Activated naive CD8-positive, alpha-beta T cell treated with anti-CD3 and anti-CD28 coated beads, Interleukin-2, amount 10 ng/mL, durations not matched to agents 7 days and 5 days (primary cell): ENCODE measurements around the gene POU4F3. TPM values are rescaled to one million over a fixed set of nuclear protein-coding genes. Genes with fewer than 3 reads are reported as not detected.
"Not testable (repeated sequence)": the region's sequence is repeated elsewhere in the genome, so short reads cannot be mapped to it uniquely, and the experiment has no call there.

ENCODE experiments used
- ATAC-seq: fragments of 150-1000 bp; cut with Tn5 transposase; one replicate; pipeline ENCODE4 v1.10.0; 2021; ENCODE audit warnings: low read depth, moderate library complexity
- POLR2A ChIA-PET: fragments of 350-600 bp; sonication (Branson Sonifier 250); formaldehyde crosslinking; loops from one replicate; lab custom pipeline; 2021; ENCODE audit warnings: antibody characterized with exemption; lab: Charles Lee
- DNase-seq: peaks from one replicate; pipeline ENCODE4 v3.0.0; 2021
- H3K27ac Mint-ChIP-seq: one replicate; pipeline ENCODE4 v1.8.0; 2022; ENCODE audit warnings: mild to moderate bottlenecking, mixed read lengths
- H3K27me3 Mint-ChIP-seq: one replicate; pipeline ENCODE4 v1.8.0; 2022; ENCODE audit warnings: mild to moderate bottlenecking, moderate library complexity, mixed read lengths
- H3K36me3 Mint-ChIP-seq: one replicate; pipeline ENCODE4 v1.8.0; 2021; ENCODE audit warnings: mild to moderate bottlenecking, mixed read lengths
- H3K4me1 Mint-ChIP-seq: one replicate; pipeline ENCODE4 v1.8.0; 2021; ENCODE audit warnings: mixed read lengths
- H3K4me3 Mint-ChIP-seq: one replicate; pipeline ENCODE4 v1.8.0; 2022; ENCODE audit warnings: mild to moderate bottlenecking, moderate library complexity, mixed read lengths
- H3K9me3 Mint-ChIP-seq: one replicate; pipeline ENCODE4 v1.8.0; 2021; ENCODE audit warnings: mixed read lengths
- total RNA-seq, 2 experiments: library from RNA; stranded (reverse); gene quantifications; one replicate each; pipeline ENCODE4 v1.2.3, GENCODE V29; 2021

POU4F3 gene, protein sequence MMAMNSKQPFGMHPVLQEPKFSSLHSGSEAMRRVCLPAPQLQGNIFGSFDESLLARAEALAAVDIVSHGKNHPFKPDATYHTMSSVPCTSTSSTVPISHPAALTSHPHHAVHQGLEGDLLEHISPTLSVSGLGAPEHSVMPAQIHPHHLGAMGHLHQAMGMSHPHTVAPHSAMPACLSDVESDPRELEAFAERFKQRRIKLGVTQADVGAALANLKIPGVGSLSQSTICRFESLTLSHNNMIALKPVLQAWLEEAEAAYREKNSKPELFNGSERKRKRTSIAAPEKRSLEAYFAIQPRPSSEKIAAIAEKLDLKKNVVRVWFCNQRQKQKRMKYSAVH
- under 1 TPM in 1 of 2 experiments, not detected in 1; 0.11 TPM for total RNA-seq

DNA sequence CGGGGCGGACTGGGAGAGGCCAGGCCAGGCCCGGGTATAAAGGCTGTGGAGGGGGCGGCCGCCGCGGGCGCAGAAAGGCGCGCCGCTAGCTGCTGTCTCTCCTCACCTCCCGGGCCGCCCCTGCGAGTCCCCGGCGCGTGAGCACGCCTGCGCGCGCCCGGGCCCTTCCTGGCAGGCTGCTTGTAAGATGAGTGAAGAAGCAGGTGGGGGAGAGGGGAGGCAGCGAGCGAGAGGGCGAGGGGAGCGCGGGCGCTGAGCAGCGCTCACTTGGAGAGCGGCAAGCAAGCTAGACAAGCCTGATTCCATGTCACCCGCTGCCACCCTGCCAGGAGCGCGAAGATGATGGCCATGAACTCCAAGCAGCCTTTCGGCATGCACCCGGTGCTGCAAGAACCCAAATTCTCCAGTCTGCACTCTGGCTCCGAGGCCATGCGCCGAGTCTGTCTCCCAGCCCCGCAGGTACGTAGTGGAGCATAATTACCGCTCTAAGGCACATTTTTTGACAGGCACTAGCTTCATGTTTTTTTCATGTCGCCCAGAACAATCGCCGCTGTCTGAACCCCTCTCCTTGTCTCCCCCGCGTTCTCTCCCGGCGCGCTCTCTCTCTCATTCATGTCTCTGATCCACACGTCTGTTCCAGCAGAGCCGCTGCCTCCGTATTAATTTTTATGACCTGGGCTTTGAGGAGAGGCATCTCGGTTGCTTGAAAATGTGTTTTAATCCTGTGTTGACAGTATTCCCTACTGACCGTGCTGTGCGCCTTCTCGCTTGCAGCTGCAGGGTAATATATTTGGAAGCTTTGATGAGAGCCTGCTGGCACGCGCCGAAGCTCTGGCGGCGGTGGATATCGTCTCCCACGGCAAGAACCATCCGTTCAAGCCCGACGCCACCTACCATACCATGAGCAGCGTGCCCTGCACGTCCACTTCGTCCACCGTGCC is at the start of gene POU4F3:
Gene POU4F3 (plus strand): TSS at position 66 of the 941 bp plus-strand sequence. CDS start 274 bp downstream, at position 340.
- ATAC-seq (no peak), DNase-seq (no peak)
- H3K4me1 Mint-ChIP-seq, result peaks cover 7% of the 10 kb centered on the region
- H3K27ac Mint-ChIP-seq, result peak within 1 kb of the TSS; percentile 12
- H3K36me3 Mint-ChIP-seq, result peaks cover 3% of the 10 kb centered on the region
- peaks cover 1% of the 10 kb centered on the region for H3K9me3 Mint-ChIP-seq
- POLR2A ChIA-PET, result no interaction called here
- no peak within 1 kb of the TSS for H3K4me3 Mint-ChIP-seq
- H3K27me3 Mint-ChIP-seq, result peaks cover 94% of the 10 kb centered on the region

DNA sequence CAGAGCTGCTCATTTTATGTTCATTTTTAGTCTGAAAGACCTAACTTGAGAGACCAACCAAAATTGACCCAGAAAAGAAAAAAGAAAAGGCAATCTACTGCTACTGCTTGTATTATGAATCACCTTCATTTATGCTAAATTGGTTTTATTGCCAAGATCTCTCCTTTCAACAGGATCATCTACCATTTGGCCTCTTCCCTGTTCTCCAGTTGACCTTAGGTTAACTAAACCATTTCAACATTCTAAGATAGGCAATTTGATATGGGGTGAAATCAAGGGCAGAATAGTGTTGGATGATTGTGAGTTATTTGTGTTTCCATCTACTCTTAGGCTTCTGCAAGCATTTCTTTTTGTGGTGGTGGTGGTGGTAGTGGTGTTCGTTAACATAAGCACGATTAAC is 48.3 kb upstream of the POU4F3 start:
- no peaks in the 10 kb centered on the region for H3K4me1 Mint-ChIP-seq
- ATAC-seq (no peak), DNase-seq (no peak)
- no peak overlapping the region for H3K27ac Mint-ChIP-seq
- no peaks in the 10 kb centered on the region for H3K9me3 Mint-ChIP-seq
- POLR2A ChIA-PET, result no interaction called here
- H3K27me3 Mint-ChIP-seq, result no peaks in the 10 kb centered on the region
- H3K4me3 Mint-ChIP-seq, result no peak overlapping the region
- H3K36me3 Mint-ChIP-seq, result peaks cover 4% of the 10 kb centered on the region

DNA sequence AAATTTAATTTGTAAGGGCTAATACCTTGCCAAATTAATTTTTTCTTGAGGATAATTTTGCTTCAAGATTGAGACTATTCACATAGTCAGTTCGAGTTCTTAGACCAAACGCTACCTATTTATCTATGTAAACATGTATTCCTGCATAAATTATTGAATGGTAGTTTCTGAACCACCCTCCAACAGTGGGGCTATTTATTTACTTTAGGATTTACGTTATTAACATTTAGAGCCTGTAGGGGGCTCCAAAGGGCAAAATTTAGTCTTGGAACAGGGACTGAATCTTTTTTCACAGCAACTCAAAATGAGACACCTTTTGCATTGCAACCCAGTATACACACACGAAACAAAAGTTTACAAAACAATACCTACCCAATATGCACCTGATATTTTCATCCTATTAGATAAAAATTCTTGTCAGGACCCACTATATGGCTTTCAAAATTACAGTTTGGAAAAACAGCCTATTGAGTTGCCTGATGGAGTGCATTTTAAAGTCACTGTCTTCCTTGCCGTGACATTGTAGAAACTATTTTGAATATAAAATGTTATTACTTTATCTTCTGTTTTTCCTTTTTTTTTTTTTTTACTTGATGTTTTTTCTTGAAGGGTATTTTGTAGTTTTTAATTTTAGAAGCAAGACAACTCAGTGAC is 47.1 kb upstream of the POU4F3 start:
- peak; percentile 60 for ATAC-seq
- Mint-ChIP-seq H3K27me3 (no peaks in the 10 kb centered on the region), H3K4me1 (no peaks in the 10 kb centered on the region), H3K4me3 (no peak overlapping the region), H3K27ac (no peak overlapping the region), H3K36me3 (peaks cover 4% of the 10 kb centered on the region), H3K9me3 (no peaks in the 10 kb centered on the region)
- POLR2A ChIA-PET, result no interaction called here
- DNase-seq, result no peak

DNA sequence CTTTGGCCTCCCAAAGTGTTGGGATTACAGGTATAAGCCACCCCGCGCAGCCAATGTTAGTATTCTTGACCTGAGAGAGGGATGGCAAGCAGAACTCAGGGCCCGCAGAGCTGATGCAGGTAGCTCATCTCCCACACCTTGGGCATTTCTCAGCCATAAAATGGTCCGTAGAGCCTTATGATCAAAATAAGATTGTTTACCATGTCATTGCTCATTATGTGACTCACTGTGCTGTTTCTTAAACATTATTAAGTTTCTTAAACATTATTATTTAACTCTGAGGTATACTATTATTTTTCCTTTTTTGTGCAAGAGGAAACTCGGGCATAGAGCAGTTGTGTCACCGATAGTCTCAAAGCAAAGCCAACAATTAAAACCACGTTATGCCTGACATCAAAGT is 42.4 kb upstream of the POU4F3 start:
- H3K4me3 Mint-ChIP-seq, result no peak overlapping the region
- peaks cover 9% of the 10 kb centered on the region for H3K27me3 Mint-ChIP-seq
- no peak for ATAC-seq

DNA sequence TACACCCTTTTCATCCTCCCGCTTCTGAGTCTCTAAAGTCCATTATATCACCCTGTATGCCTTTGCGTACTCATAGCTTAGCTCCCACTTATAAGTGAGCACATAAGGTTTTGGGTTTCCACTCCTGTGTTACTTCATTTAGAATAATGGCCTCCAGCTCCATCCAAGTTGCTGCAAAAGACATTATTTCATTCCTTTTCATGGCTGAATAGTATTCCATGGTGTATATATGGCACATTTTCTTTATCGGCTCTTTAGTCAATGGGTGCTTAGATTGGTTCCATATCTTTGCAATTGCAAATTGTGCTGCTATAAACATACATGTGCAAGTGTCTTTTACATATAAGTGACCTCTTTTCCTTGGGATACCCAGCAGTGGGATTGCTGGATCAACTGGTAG is 39.7 kb upstream of the POU4F3 start:
- H3K36me3 Mint-ChIP-seq, DNase-seq, POLR2A ChIA-PET, H3K4me1 Mint-ChIP-seq, H3K27ac Mint-ChIP-seq, H3K4me3 Mint-ChIP-seq, H3K9me3 Mint-ChIP-seq, ATAC-seq: not testable (repeated sequence)
- H3K27me3 Mint-ChIP-seq, result peaks cover 16% of the 10 kb centered on the region

More for the DNA sequence above, 42.4 kb upstream of the POU4F3 start:
- no peaks in the 10 kb centered on the region for H3K4me1 Mint-ChIP-seq
- no peak for DNase-seq
- H3K27ac Mint-ChIP-seq, result no peak overlapping the region
- no peaks in the 10 kb centered on the region for H3K9me3 Mint-ChIP-seq
- H3K36me3 Mint-ChIP-seq, result no peaks in the 10 kb centered on the region
- POLR2A ChIA-PET, result no interaction called here

DNA sequence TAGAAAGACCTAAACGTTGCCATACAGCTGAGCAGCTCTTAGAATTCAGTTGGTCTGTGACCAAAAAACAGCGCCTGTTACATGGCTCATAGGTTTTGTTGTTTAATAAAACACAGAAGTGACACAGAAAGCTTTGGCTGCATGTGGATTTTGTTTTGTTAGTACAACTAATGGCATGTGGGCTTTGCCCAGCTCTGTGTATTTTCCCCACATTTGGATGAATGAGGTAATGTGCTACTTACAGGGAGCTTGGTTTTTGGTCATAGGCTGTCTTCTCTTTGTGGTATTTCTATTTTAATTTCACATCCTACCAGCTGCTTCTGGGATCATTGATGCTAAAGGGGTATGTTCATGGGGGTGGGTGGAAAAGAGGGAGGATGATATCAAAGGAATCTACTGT is 37.0 kb upstream of the POU4F3 start:
- peaks cover 19% of the 10 kb centered on the region for H3K27me3 Mint-ChIP-seq
- no peak overlapping the region for H3K4me3 Mint-ChIP-seq
- POLR2A ChIA-PET, result no interaction called here
- no peaks in the 10 kb centered on the region for H3K4me1 Mint-ChIP-seq
- no peaks in the 10 kb centered on the region for H3K9me3 Mint-ChIP-seq
- DNase-seq (no peak), ATAC-seq (no peak)
- H3K36me3 Mint-ChIP-seq, result no peaks in the 10 kb centered on the region
- H3K27ac Mint-ChIP-seq, result no peak overlapping the region

DNA sequence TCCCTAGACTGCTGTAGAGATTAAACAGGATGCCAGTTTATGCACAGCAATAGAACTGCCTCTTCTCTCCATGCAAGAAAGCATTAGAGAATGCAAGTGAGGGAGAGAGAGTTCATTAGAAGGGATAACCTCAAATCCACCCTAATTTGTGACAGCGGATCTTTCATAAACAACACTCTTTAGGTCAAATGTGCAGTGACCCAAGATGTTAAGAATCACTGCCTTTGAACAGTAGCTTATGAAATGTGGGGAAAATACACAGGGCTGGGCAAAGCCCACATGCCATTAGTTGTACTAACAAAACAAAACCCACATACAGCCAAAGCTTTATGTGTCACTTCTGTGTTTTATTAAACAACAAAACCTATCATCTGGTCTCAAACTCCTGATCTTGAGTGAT is 36.2 kb upstream of the POU4F3 start:
- no peak overlapping the region for H3K4me3 Mint-ChIP-seq
- no peak overlapping the region for H3K27ac Mint-ChIP-seq
- no peak for DNase-seq
- H3K4me1 Mint-ChIP-seq, result no peaks in the 10 kb centered on the region
- ATAC-seq, result no peak
- H3K36me3 Mint-ChIP-seq, result no peaks in the 10 kb centered on the region
- H3K9me3 Mint-ChIP-seq, result no peaks in the 10 kb centered on the region
- POLR2A ChIA-PET, result no interaction called here
- H3K27me3 Mint-ChIP-seq, result peaks cover 24% of the 10 kb centered on the region

DNA sequence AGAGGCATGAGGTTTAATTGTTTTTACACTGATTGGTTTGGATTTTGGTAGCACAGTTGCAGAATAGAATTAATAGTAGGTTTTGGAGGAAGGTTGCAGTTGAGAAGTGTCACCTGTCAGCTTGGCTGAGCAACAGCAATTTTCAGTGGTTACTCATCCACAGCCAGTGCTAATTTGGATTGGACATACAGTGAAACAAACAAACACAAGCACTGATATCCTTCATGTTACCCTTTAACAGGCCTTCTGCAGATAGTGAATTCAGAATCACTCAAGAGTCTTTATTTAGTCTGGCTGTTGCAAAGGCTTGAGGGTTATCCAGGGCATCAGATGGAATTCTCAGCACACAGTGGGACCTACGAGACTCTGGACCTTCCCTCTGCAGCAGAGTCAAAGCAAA is 31.8 kb upstream of the POU4F3 start:
- Mint-ChIP-seq H3K9me3 (no peaks in the 10 kb centered on the region), H3K27ac (no peak overlapping the region), H3K27me3 (peaks cover 34% of the 10 kb centered on the region), H3K4me1 (no peaks in the 10 kb centered on the region), H3K36me3 (no peaks in the 10 kb centered on the region), H3K4me3 (no peak overlapping the region)
- DNase-seq (no peak), ATAC-seq (no peak)
- POLR2A ChIA-PET, result no interaction called here

DNA sequence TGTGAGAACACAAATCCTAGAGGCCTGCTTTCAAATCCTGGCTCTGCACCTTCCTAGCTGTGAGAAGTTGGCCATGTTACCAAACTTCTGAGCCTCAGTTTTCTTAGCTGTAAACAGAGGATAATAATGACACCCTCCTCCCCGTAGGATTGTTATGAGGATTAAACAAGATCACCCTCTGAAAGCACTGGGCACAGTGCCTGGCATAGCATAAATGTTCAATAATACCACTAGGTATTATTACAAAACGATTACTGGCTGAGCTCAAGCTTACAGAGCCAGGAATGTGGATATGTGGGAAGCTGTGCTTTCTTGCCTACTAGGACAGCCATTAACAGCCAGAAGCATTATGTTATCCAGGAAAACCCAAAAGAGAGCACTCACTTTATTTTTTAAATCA is 30.8 kb upstream of the POU4F3 start:
- H3K4me3 Mint-ChIP-seq, result no peak overlapping the region
- H3K9me3 Mint-ChIP-seq, result no peaks in the 10 kb centered on the region
- POLR2A ChIA-PET, result no interaction called here
- no peak for ATAC-seq
- H3K27ac Mint-ChIP-seq, result no peak overlapping the region
- peaks cover 35% of the 10 kb centered on the region for H3K27me3 Mint-ChIP-seq
- no peaks in the 10 kb centered on the region for H3K36me3 Mint-ChIP-seq
- no peak for DNase-seq
- H3K4me1 Mint-ChIP-seq, result no peaks in the 10 kb centered on the region

DNA sequence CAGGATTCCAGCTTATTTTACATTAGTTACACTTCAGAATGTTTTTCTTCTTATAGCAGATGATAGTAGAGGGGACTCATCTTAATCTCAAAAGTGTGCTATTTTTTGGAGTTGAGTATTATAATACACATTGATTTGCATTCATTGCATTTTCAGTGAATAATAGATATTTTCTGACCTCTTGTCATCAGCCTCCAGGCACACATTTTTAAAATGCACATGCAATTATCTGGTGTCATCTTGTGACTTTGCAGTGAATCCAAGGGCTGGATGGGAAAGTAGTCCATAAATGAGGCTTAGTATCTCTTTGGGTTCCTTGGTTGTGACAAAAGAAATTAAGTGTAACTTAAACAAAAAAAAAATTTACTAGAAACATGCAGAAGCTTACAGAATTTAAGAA is 28.1 kb upstream of the POU4F3 start:
- peaks cover 7% of the 10 kb centered on the region for H3K4me1 Mint-ChIP-seq

DNA sequence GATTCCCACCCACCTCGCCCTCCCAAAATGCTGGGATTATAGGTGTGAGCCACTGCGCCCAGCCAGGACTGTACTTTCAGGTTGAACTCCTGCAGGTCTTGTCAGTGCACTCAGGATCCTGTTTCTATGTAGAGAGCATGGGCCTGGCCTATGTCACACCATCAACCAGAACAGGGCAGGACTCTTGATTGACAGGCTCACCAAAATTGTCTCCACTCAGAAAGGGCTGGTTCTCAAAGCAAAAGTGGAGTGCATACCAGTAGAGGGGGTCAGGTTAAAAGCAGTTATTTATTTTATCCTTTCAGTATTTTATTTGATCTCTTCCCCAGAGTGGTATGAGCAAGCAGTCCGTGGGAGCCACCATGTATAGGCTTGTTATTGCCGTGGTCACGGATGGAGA is 27.4 kb upstream of the POU4F3 start:
- DNase-seq (no peak), ATAC-seq (no peak)
- H3K9me3 Mint-ChIP-seq, result no peaks in the 10 kb centered on the region
- H3K4me3 Mint-ChIP-seq, result no peak overlapping the region
- H3K27ac Mint-ChIP-seq, result no peak overlapping the region
- no peaks in the 10 kb centered on the region for H3K36me3 Mint-ChIP-seq
- POLR2A ChIA-PET, result no interaction called here
- H3K27me3 Mint-ChIP-seq, result peaks cover 40% of the 10 kb centered on the region
- peaks cover 7% of the 10 kb centered on the region for H3K4me1 Mint-ChIP-seq

More for the DNA sequence above, 28.1 kb upstream of the POU4F3 start:
- POLR2A ChIA-PET, result no interaction called here
- no peak for ATAC-seq
- no peak overlapping the region for H3K27ac Mint-ChIP-seq
- H3K9me3 Mint-ChIP-seq, result no peaks in the 10 kb centered on the region
- no peak overlapping the region for H3K4me3 Mint-ChIP-seq
- no peak for DNase-seq
- H3K27me3 Mint-ChIP-seq, result peaks cover 40% of the 10 kb centered on the region
- no peaks in the 10 kb centered on the region for H3K36me3 Mint-ChIP-seq

DNA sequence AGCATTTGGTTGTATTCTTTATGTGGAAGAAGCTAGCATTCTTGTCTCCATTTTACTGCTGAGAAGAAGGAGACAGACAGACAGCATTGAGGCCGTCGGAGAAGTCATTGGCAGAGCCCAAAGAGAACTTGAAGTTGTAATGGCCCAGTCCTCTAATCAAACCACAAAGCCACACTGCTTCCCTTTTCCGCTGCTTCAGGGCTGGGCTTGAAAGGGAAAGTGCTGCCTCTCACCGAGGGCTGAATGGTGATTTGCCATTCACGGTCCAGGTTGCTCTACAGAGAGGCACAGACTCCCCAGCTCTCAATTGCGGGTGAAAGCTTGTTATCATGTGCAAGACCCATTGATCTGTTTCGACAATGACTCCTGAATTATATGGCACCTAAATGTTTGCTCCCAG is 25.6 kb upstream of the POU4F3 start:
- Mint-ChIP-seq H3K27me3 (peaks cover 35% of the 10 kb centered on the region), H3K4me3 (peak overlapping the region; percentile 24), H3K27ac (no peak overlapping the region), H3K9me3 (no peaks in the 10 kb centered on the region), H3K4me1 (peaks cover 7% of the 10 kb centered on the region), H3K36me3 (no peaks in the 10 kb centered on the region)
- ATAC-seq (no peak), DNase-seq (no peak)
- POLR2A ChIA-PET, result no interaction called here

DNA sequence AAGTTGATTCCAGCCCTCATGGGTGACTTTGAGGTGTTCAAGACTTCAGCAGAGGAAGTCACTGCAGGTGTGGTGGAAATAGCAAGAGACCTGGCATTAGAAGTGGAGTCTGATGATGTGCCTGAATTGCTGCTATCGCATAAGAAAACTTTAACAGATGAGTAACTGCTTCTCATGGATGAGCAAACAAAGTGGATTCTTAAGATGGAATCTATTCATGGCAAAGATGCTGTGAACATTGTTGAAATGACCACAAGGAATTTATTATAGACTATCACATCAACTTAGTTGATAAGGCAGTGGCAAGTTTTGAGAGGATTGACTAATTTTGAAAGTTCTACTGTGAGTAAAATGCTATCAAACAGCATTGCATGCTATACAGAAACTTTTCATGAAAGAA is 17.1 kb upstream of the POU4F3 start:
- H3K27me3 Mint-ChIP-seq, result peaks cover 6% of the 10 kb centered on the region
- POLR2A ChIA-PET, result no interaction called here
- H3K4me1 Mint-ChIP-seq, result no peaks in the 10 kb centered on the region
- ATAC-seq, result no peak
- DNase-seq, result no peak
- H3K36me3 Mint-ChIP-seq, result no peaks in the 10 kb centered on the region
- H3K27ac Mint-ChIP-seq, result no peak overlapping the region
- H3K9me3 Mint-ChIP-seq, result no peaks in the 10 kb centered on the region
- H3K4me3 Mint-ChIP-seq, result no peak overlapping the region
